ENCODE results near the gene ARHGAP45.

The ARHGAP45 gene

GRCh38 chr19:1087813-1088415 is 20.9 kb downstream of the ARHGAP45 start:
- DNase-seq: no peak

- no peak for DNase-seq
Measured at GRCh38 chr19:1088416-1089010, 21.5 kb downstream of the ARHGAP45 start.

- DNase-seq: no peak
Measured at GRCh38 chr19:1089126-1089771, 22.3 kb downstream of the ARHGAP45 start.

GRCh38 chr19:1089891-1090290 is 22.9 kb downstream of the ARHGAP45 start:
- DNase-seq: no peak

- DNase-seq: no peak
Measured at GRCh38 chr19:1090731-1091543, 24.0 kb downstream of the ARHGAP45 start.

- no peak for DNase-seq
Measured at GRCh38 chr19:1091544-1092175, 24.7 kb downstream of the ARHGAP45 start.

- no peak for DNase-seq
Measured at GRCh38 chr19:1093330-1093729, 26.4 kb downstream of the ARHGAP45 start.

- DNase-seq: no peak
Measured at GRCh38 chr19:1093811-1094553, 27.0 kb downstream of the ARHGAP45 start.

GRCh38 chr19:1094655-1094977 is 27.6 kb downstream of the ARHGAP45 start:
- DNase-seq: no peak

- peak; percentile 98 for DNase-seq
Measured at GRCh38 chr19:1094978-1095701, 28.2 kb downstream of the ARHGAP45 start, which contains the start of gene POLR2E. POLR2E (minus strand) TSS chr19:1095375; CDS start chr19:1095315, 60 bp downstream.

GRCh38 chr19:1097810-1098176 is 30.8 kb downstream of the ARHGAP45 start:
- no peak for DNase-seq

- no peak for DNase-seq
Measured at GRCh38 chr19:1098177-1099051, 31.4 kb downstream of the ARHGAP45 start.

GRCh38 chr19:1101337-1101698 is 34.4 kb downstream of the ARHGAP45 start:
- no peak for DNase-seq

GRCh38 chr19:1102407-1103131 is 35.6 kb downstream of the ARHGAP45 start:
- DNase-seq: peak; percentile 34

GRCh38 chr19:1103132-1103707 is 36.3 kb downstream of the ARHGAP45 start:
- DNase-seq: no peak

GRCh38 chr19:1103708-1104310 is 36.8 kb downstream of the ARHGAP45 start, which contains the start of gene GPX4:
GPX4 (plus strand) TSS chr19:1103994; CDS start chr19:1104044, 50 bp downstream.
- DNase-seq: peak; percentile 98

- DNase-seq: peak; percentile 18
Measured at GRCh38 chr19:1104311-1105007, 37.5 kb downstream of the ARHGAP45 start.
